ENCODE data around the gene ODAD3. TPM values are rescaled to one million over a fixed set of nuclear protein-coding genes. Genes with fewer than 3 reads are reported as not detected.
A peak's percentile ranks its signal among the peaks of the same experiment; 100 is the strongest.
"Not testable (repeated sequence)": the region's sequence is repeated elsewhere in the genome, so short reads cannot be mapped to it uniquely, and the experiment has no call there.

The ODAD3 gene
- total and polyA plus RNA-seq, 10 of the 15 experiments (the other 5 are each of a cell fraction or from before 2014, with no cell fraction given), result 0.11 to 0.39 (median 0.28) TPM; not detected in 7

GRCh38 chr19:11379857-11380350, 55.0 kb downstream of the ODAD3 start:
- Histone ChIP-seq H2AFZ (ENCODE audit: control insufficient read depth, low read depth, low read length) (no peak overlapping the region; the same call in 1 of the 2 replicates), H3K4me1 (ENCODE audit: control insufficient read depth, insufficient read depth, low read length) (peaks cover 27% of the 10 kb centered on the region), H3K9ac (ENCODE audit: control insufficient read depth, insufficient read depth, low read length) (peak overlapping the region; percentile 88; the same call in 1 of the 2 replicates), H4K20me1 (ENCODE audit: control insufficient read depth, insufficient read depth) (no peaks in the 10 kb centered on the region), H3K9me3 (replicated peaks; ENCODE audit: control insufficient read depth, insufficient read depth, low read length) (no peaks in the 10 kb centered on the region), H3K27me3 (replicated peaks in 1 of 2; ENCODE audit: control insufficient read depth in 2 of 2, insufficient read depth in 2 of 2, low read length in 1 of 2) (peaks cover 0 to 5% of the 10 kb centered on the region in 2 experiments; a peak in 2 of 4 replicates), H3K79me2 (ENCODE audit: control insufficient read depth, insufficient read depth, low read length) (peaks cover 10% of the 10 kb centered on the region), H3K4me2 (ENCODE audit: control insufficient read depth, insufficient read depth) (peak overlapping the region; percentile 96), H3K36me3 (ENCODE audit: control insufficient read depth in 2 of 2, insufficient read depth in 2 of 2, low read length in 1 of 2) (no peaks in the 10 kb centered on the region), H3K4me3 (peak overlapping the region; percentile 79), H3K27ac (ENCODE audit: control insufficient read depth, insufficient read depth) (peak overlapping the region; percentile 88)
- intact Hi-C loops (cut with micrococcal nuclease; ENCODE audit: unreplicated experiment), result loop anchor here (2.0 to 5.0 kb wide), 5 partner anchors 55 to 202 kb away; partner anchors contain the start of genes ODAD3 and PRKCSH
- no TSS peak for BruUV-seq (replicated peaks)
- ATAC-seq (no peak), DNase-seq (ENCODE audit: low read depth, low spot score) (no peak), FAIRE-seq (no peak)
- ChIA-PET CTCF (interaction anchor here (1.0 to 4.6 kb wide), 13 partner anchors 11 to 105 kb away, joined by 3 to 76 read pairs (median 14); partner anchors contain the start of genes CCDC159, ELAVL3, TMEM205 and TSPAN16), RAD21 (ENCODE audit: unreplicated experiment) (interaction anchor here (1.5 to 2.1 kb wide), 6 partner anchors 39 to 203 kb away, joined by 3 to 43 read pairs (median 9); no protein-coding TSS in a partner anchor), SMC1A (ENCODE audit: uncharacterized antibody, unreplicated experiment) (interaction anchor here (1.0 to 2.7 kb wide), 5 partner anchors 11 to 102 kb away, joined by 3 to 29 read pairs (median 7); partner anchors contain the start of gene TSPAN16), POLR2A (interaction anchor here (0.5 to 2.8 kb wide), 7 partner anchors 33 to 212 kb away, joined by 3 to 14 read pairs (median 6); partner anchors contain the start of genes CCDC159, ODAD3, PRKCSH and TMEM205)
- no peak for TF ChIP-seq ZZZ3 (IDR thresholded peaks at IDR 0.05; ENCODE audit: control insufficient read depth, insufficient read length, low read depth)
- WGBS (ENCODE audit: insufficient coverage, insufficient replicate concordance, low lambda C conversion rate, missing lambda C conversion rate), result 87% methylated on average over 7 of the region's 7 CpGs
- in situ Hi-C loops (cut with MboI), result no loop called here

- Histone ChIP-seq H3K79me2 (ENCODE audit: control insufficient read depth, insufficient read depth, low read length) (peaks cover 10% of the 10 kb centered on the region), H3K4me1 (ENCODE audit: control insufficient read depth, insufficient read depth, low read length) (peaks cover 27% of the 10 kb centered on the region)
- H3K9me3 ChIP-seq (replicated peaks; ENCODE audit: control insufficient read depth, insufficient read depth, low read length); H2AFZ ChIP-seq (ENCODE audit: control insufficient read depth, low read depth, low read length); DNase-seq (ENCODE audit: low read depth, low spot score); ATAC-seq; in situ Hi-C loops (cut with MboI); H3K4me3 ChIP-seq; H3K27me3 ChIP-seq (replicated peaks in 1 of 2; ENCODE audit: control insufficient read depth in 2 of 2, insufficient read depth in 2 of 2, low read length in 1 of 2); H3K9ac ChIP-seq (ENCODE audit: control insufficient read depth, insufficient read depth, low read length); H3K27ac ChIP-seq (ENCODE audit: control insufficient read depth, insufficient read depth); FAIRE-seq; H3K36me3 ChIP-seq (ENCODE audit: control insufficient read depth in 2 of 2, insufficient read depth in 2 of 2, low read length in 1 of 2); BruUV-seq (replicated peaks); intact Hi-C loops (cut with micrococcal nuclease; ENCODE audit: unreplicated experiment); H4K20me1 ChIP-seq (ENCODE audit: control insufficient read depth, insufficient read depth); H3K4me2 ChIP-seq (ENCODE audit: control insufficient read depth, insufficient read depth): not testable (repeated sequence)
- CTCF ChIA-PET, result interaction anchor here (2.1 to 4.6 kb wide), 8 partner anchors 10 to 106 kb away, joined by 4 to 76 read pairs (median 20); partner anchors contain the start of genes CCDC159, ELAVL3, TMEM205 and TSPAN16
- RAD21 ChIA-PET (ENCODE audit: unreplicated experiment), result interaction anchor here (1.6 to 2.1 kb wide), 3 partner anchors 73 to 204 kb away, joined by 7 to 19 read pairs (median 8); no protein-coding TSS in a partner anchor
- 90% methylated on average over 14 of the region's 14 CpGs for WGBS (ENCODE audit: insufficient coverage, insufficient replicate concordance, low lambda C conversion rate, missing lambda C conversion rate)
- POLR2A ChIA-PET, result interaction anchor here (0.5 to 1.6 kb wide), 4 partner anchors 57 to 1412 kb away, joined by 3 to 4 read pairs (median 3); partner anchors contain the start of gene JUNB
- SMC1A ChIA-PET (ENCODE audit: uncharacterized antibody, unreplicated experiment), result interaction anchor here (1.0 to 2.7 kb wide), 4 partner anchors 43 to 103 kb away, joined by 3 to 29 read pairs (median 10); partner anchors contain the start of gene TSPAN16
Measured at GRCh38 chr19:11379269-11379845, 55.6 kb downstream of the ODAD3 start.

Measured in GM12878 (cell line).